Ovary (tissue), 9 donors: Measurements from ENCODE around the gene CKLF. TPM values are rescaled to one million over a fixed set of nuclear protein-coding genes. Genes with fewer than 3 reads are reported as not detected.
A peak's percentile ranks its signal among the peaks of the same experiment; 100 is the strongest.
"Not testable (repeated sequence)": the region's sequence is repeated elsewhere in the genome, so short reads cannot be mapped to it uniquely, and the experiment has no call there.

Experiments
- DNase-seq, 5 donors: peaks; one replicate each; pipeline ENCODE4 v3.0.0-alpha.2; 2019 to 2020
- H3K27ac ChIP-seq, 2 donors: fragments of 200-600 bp; one replicate each; pipeline versions ENCODE4 v1.5.1 to v1.8.0; 2019 to 2022
- H3K27me3 ChIP-seq: fragments of 200-600 bp; one replicate; pipeline ENCODE4 v1.8.0; 2022
- H3K36me3 ChIP-seq: fragments of 200-600 bp; sonication (generic); one replicate; pipeline ENCODE4 v1.5.1; 2019
- H3K4me1 ChIP-seq: one replicate; pipeline ENCODE4 v1.8.1; 2013; ENCODE audit warnings: mild to moderate bottlenecking, moderate library complexity; ENCODE audit not compliant: insufficient read depth
- H3K4me3 ChIP-seq: fragments of 200-600 bp; sonication (generic); one replicate; pipeline ENCODE4 v1.5.1; 2017
- H3K9me3 ChIP-seq, 2 donors: fragments of 200-600 bp in 1 of 2; sonication (generic) in 1 of 2; one replicate each; pipeline versions ENCODE4 v1.5.1 to v1.8.1; 2013 to 2019; ENCODE audit warnings: mild to moderate bottlenecking in 1 of 2, moderate library complexity in 1 of 2
- EP300 ChIP-seq: sonication (generic); formaldehyde crosslinking; IDR thresholded peaks from one replicate; pipeline ENCODE4 v1.6.1; 2017; ENCODE audit warnings: antibody characterized with exemption
- POLR2A ChIP-seq: fragments of 450-650 bp; IDR thresholded peaks from one replicate; pipeline ENCODE4 v1.6.1; 2017; ENCODE audit warnings: antibody characterized with exemption, mild to moderate bottlenecking, moderate library complexity
- WGBS, 3 donors: extraction: QIAGEN DNeasy Blood & Tissue Kit in 1 of 3; methylation state at CpG; one replicate each; pipeline versions ENCODE4 v1.1.5 to v1.1.7; 2013 to 2017; 5-methylcytosine and 5-hydroxymethylcytosine counted together
- intact Hi-C, 4 donors: fragments of 100-400 bp; cut with DNase I; formaldehyde crosslinking; loops; one replicate each; pipeline versions ENCODE4 v1.11.0 to v1.15.1; 2022 to 2023
- polyA plus RNA-seq, 2 donors: library from polyadenylated mRNA; stranded (reverse); fragments of 200-250 nt in 1 of 2; fragments of 350-450 nt in 1 of 2; fragmentation: Illumina TruSeq in 1 of 2; extraction: RNeasy Lipid Tissue Mini Kit (QIAGEN cat#74804) in 1 of 2; gene quantifications; one replicate each; pipeline ENCODE4 v1.2.3, GENCODE V29; 2013 to 2014
- total RNA-seq, 7 donors: library from RNA; depleted of rRNA in 2 of 7; stranded (reverse); fragments of >200 nt in 2 of 7; fragmentation: NEBNext Ultra II Directional in 3 of 7; extraction: Animal tissue kit (Norgen Biotek cat#: 25700) in 3 of 7; gene quantifications; one replicate each; pipeline versions ENCODE4 v1.1.0 to v1.2.4, GENCODE V29; 2016 to 2023
- TF ChIP-seq, protein P1 (sequence below), 3 donors: fragments of 450-650 bp in 2 of 3; fragments of 200-600 bp in 1 of 3; IDR thresholded peaks; one replicate each; pipeline versions ENCODE4 v1.5.1 to v1.8.0; 2016 to 2022; ENCODE audit warnings: antibody characterized with exemption in 3 of 3, mild to moderate bottlenecking in 1 of 3
- donor health status: DM: no; HTN: no; CAD: no; lungs with moderate emphysema.
- donor health status: DM: no; HTN: no; CAD: no.
- donor health status: Bipolar disorder and iron deficiency.
- donor health status: DM: yes; HTN: yes; CAD: no.
- donor health status: DM: no; HTN: no; CAD: no.
- donor health status: DM: yes; HTN: yes; CAD: no.

Gene CKLF
- total and polyA plus RNA-seq, 9 donors = 22.3 to 46.8 (median 32.6) TPM

GRCh38 chr16:66605979-66606751, 53.8 kb downstream of the CKLF start:
- no peaks in the 10 kb centered on the region for H3K9me3 ChIP-seq
- peaks cover 6% of the 10 kb centered on the region for H3K4me1 ChIP-seq
- intact Hi-C loops = loop anchor here in 3 of 4 donors (2.0 to 10.0 kb wide), 7 partner anchors 51 to 259 kb away; partner anchors contain the start of genes CKLF (in 1 of the 3) and TK2 (in 1 of the 3)
- no peaks in the 10 kb centered on the region for H3K36me3 ChIP-seq
- TF ChIP-seq EP300 = no peak
- no peak for TF ChIP-seq POLR2A
- TF ChIP-seq, protein P1, sequence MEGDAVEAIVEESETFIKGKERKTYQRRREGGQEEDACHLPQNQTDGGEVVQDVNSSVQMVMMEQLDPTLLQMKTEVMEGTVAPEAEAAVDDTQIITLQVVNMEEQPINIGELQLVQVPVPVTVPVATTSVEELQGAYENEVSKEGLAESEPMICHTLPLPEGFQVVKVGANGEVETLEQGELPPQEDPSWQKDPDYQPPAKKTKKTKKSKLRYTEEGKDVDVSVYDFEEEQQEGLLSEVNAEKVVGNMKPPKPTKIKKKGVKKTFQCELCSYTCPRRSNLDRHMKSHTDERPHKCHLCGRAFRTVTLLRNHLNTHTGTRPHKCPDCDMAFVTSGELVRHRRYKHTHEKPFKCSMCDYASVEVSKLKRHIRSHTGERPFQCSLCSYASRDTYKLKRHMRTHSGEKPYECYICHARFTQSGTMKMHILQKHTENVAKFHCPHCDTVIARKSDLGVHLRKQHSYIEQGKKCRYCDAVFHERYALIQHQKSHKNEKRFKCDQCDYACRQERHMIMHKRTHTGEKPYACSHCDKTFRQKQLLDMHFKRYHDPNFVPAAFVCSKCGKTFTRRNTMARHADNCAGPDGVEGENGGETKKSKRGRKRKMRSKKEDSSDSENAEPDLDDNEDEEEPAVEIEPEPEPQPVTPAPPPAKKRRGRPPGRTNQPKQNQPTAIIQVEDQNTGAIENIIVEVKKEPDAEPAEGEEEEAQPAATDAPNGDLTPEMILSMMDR (IDR thresholded peaks at IDR 0.05) = no peak
- peak overlapping the region in 1 of 2 donors; percentile 78 for H3K27ac ChIP-seq
- 68 to 75% (median 72%) methylated on average over 10 of the region's 10 CpGs for WGBS, 3 donors
- no peak for DNase-seq
- H3K4me3 ChIP-seq = peak overlapping the region; percentile 90
- no peaks in the 10 kb centered on the region for H3K27me3 ChIP-seq

- H3K4me3 ChIP-seq = no peak overlapping the region
- intact Hi-C loops = loop anchor here in 3 of 4 donors (5.0 to 10.0 kb wide), 6 partner anchors 54 to 256 kb away; partner anchors contain the start of genes CKLF (in 1 of the 3) and TK2 (in 1 of the 3)
- H3K9me3 ChIP-seq = no peaks in the 10 kb centered on the region
- DNase-seq = peak; percentile 85 to 93 (median 89)
- H3K27ac ChIP-seq = no peak overlapping the region
- WGBS, 3 donors = 28 to 32% (median 29%) methylated on average over 17 of the region's 17 CpGs
- H3K36me3 ChIP-seq = no peaks in the 10 kb centered on the region
- TF ChIP-seq EP300 = no peak
- TF ChIP-seq, protein P1 (IDR thresholded peaks at IDR 0.05) = peak; percentile 74 to 89 (median 80)
- H3K4me1 ChIP-seq = peaks cover 4% of the 10 kb centered on the region
- H3K27me3 ChIP-seq = no peaks in the 10 kb centered on the region
Measured at GRCh38 chr16:66608241-66609138, 56.1 kb downstream of the CKLF start.

DNA sequence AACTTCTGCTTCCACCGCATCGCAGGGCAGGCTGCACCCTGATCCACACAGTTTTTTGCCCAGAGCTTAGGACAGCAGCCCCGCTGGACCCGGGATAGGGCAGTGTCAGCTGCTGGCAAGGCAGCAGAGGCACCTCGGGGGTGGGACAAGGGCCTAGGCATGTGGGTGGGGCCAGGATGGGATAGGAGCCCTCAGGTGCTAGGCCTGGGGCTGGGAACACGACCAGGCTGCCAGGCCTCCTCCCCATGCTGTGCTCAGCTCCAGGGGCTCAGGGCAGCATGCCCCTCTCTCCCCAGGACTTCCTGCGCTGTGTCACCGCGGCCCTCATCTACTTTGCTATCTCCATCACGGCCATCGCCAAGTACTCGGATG, 56.7 kb downstream of the CKLF start:
- Histone ChIP-seq H3K4me1 (peaks cover 3% of the 10 kb centered on the region), H3K27me3 (no peaks in the 10 kb centered on the region), H3K27ac (no peak overlapping the region), H3K36me3 (no peaks in the 10 kb centered on the region), H3K4me3 (no peak overlapping the region), H3K9me3 (no peaks in the 10 kb centered on the region)
- no peak for TF ChIP-seq POLR2A
- TF ChIP-seq, protein P1 (IDR thresholded peaks at IDR 0.05) = no peak
- TF ChIP-seq EP300 = no peak
- WGBS, 3 donors = 75 to 85% (median 79%) methylated on average over 12 of the region's 12 CpGs
- DNase-seq = peak in 1 of 5 donors; percentile 35
- intact Hi-C loops = loop anchor here in 3 of 4 donors (5.0 to 10.0 kb wide), 6 partner anchors 54 to 256 kb away; partner anchors contain the start of genes CKLF (in 1 of the 3) and TK2 (in 1 of the 3)

DNA sequence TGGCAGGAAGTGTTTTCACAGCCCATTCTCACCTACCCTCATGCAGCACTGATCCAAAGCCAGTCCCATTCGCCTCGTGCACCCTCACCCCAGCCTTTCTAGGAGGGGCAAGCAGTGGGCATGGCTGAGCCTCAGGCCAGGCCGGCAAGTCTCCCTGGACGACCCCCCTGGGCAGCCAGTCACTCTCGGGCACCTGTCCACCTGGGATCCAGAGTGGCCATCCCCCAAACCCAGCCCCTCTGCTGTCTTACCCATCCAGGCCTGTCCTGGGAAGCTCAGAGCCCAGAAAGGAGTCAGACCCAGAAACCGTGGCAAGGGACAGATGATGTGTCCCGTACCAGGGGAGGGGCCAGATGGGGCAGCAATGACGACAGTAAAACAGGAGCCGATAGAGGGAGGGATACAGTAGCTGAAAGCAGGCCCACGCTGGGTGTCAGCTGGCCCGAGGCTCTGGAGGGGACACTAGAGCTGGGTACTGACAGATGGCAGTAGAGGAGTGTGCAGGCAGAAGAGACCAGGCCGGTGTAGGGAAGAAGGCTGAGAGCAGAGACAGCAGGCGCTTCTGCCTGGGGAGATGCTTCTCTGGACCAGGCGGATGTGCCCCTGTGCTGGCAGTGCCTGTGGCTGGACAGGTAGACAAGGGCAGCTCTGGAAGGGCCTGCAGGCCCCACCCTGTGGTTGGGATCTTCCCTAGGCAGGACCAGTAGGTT, 57.9 kb downstream of the CKLF start:
- no peak overlapping the region for H3K27ac ChIP-seq
- 87 to 89% (median 89%) methylated on average over 14 of the region's 14 CpGs for WGBS, 3 donors
- no peak overlapping the region for H3K4me3 ChIP-seq
- intact Hi-C loops = loop anchor here in 1 of 4 donors (5.0 kb wide), 1 partner anchor 257 kb away; no protein-coding TSS in a partner anchor
- TF ChIP-seq EP300 (no peak), POLR2A (no peak)
- TF ChIP-seq, protein P1 (IDR thresholded peaks at IDR 0.05) = no peak
- no peaks in the 10 kb centered on the region for H3K36me3 ChIP-seq
- no peaks in the 10 kb centered on the region for H3K27me3 ChIP-seq
- no peaks in the 10 kb centered on the region for H3K9me3 ChIP-seq
- no peak for DNase-seq
- H3K4me1 ChIP-seq = peaks cover 3% of the 10 kb centered on the region

GRCh38 chr16:66611911-66612310, 59.5 kb downstream of the CKLF start:
- not testable (repeated sequence) for H3K27ac ChIP-seq, H3K4me1 ChIP-seq, H3K36me3 ChIP-seq, H3K4me3 ChIP-seq, H3K27me3 ChIP-seq, DNase-seq, H3K9me3 ChIP-seq
- 91 to 92% (median 91%) methylated on average over 8 of the region's 8 CpGs for WGBS, 3 donors
- intact Hi-C loops = loop anchor here in 1 of 4 donors (5.0 kb wide), 1 partner anchor 255 kb away; no protein-coding TSS in a partner anchor
